Subcutaneous preadipocyte (primary cell): ENCODE data around the gene SLC11A2. TPM values are rescaled to one million over a fixed set of nuclear protein-coding genes. Genes with fewer than 3 reads are reported as not detected.

ENCODE experiments used
- small RNA-seq: library from RNA; depleted of rRNA; stranded (forward); fragments of <200 nt; gene quantifications from one replicate; pipeline ENCODE3, GENCODE V24; 2012
- total RNA-seq: library from RNA; depleted of rRNA; stranded (reverse); fragments of >200 nt; gene quantifications from 2 replicates; pipeline ENCODE4 v1.2.3, GENCODE V29; 2012

SLC11A2 gene
- 43.4 and 44.4 TPM in 2 replicates for total RNA-seq

DNA sequence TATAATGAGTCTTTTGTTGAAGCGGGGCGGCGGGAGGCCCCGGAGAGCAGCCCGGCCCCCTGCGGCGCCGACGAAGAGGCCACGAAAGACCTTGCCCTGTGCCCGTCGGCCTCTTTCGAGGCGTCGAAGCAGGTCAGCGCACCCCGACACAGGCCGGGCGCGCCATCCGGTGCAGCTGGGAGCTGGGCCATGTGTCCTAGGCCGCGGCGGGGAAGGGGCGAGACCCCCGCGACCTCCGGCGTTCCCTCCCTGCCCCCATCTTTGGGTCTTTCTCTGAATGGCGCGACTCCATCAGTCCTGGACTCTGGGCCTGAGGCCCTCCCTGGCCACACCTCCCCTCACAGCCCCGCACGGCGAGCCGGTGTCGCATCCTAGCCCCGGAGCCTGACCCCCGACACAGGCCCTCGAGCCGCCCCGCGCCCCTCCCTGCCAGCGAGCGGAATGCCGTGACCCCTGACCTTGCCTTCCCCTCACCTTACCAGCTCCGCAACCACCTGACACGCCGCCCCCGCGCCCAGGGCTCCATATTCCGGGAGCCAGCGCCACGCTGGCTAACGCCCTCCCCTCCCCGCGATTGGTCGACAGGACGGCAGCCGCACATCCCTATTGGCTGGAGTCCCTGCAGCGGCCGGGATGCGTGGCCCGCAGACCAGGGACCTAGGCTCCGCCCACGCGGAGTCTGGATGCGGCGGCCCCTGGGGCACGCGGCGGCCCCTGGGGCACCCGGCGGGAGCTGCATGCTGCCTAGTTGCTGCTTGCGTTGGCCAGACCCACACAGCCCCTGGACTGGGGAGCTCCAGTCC is at the start of gene SLC11A2:
Gene SLC11A2, minus strand, starts transcription at position 549 of the 803 bp plus-strand sequence. CDS start 15,656 bp downstream, outside the sequence.

DNA sequence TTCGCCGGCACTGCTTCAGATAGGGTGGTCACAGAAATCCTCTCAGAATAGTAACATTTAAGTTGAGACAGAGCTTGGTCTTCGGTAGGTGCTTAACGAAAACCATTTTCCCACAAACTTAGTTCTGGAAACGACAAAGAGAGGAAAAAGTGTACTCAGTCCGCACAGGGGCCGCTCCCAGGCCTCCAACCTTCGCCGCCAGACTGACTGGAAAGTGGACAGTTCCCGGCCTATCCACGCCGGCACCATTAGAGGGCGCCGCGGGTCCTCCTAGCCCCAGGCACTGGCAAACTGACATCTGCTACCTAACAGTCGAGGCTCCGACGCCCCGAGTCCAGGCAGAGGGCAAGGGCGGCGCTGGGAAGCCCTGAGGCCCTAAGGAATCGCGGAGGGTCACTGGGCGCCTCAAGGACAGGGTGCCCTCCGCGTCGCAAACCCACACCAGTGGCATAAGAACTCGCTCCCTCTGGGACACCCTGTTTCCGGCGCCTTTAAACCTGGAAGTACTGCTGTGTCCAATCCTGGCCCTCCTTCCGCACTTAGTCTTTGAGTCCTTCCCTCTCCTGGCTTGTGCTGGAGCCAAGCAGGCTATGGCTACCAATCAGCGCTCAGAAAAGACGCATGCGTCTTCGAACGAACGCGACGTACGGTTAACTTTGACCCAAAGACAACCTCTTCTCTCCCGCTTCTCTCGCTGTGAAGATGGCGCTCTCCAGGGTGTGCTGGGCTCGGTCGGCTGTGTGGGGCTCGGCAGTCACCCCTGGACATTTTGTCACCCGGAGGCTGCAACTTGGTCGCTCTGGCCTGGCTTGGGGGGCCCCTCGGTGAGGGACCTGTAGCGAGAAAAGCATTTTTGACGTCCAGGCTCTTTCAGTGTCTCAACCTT is 21.7 kb upstream of the SLC11A2 start, which contains the start of gene LETMD1:
Gene LETMD1, plus strand, starts transcription at position 673 of the 886 bp plus-strand sequence. Its CDS starts 30 bp downstream, at position 703.

DNA sequence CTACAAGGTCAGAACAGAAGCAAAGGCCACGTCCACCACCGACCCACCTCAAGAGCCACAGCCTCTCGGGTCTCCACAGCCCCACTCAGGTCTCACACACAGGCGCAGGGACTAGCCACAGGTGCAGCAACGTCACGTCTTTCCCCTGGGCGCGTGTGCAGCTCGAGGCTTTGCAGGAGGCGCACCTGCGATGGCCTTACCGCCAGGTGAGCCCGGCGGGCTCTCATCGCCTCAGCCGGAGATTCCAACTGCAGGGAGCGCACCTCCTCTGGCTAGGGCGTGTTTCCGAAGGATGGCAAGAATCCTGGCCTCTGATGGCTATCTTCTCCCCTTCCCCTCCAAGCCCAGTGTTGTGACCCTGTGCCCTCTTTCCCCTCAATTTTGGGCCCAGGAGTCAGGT is 73.7 kb downstream of the SLC11A2 start, which contains the start of gene HIGD1C:
Gene HIGD1C, plus strand, starts transcription at position 35 of the 400 bp plus-strand sequence. CDS start 1,455 bp downstream, outside the sequence.

Small RNA genes lying within 50 kb of the gene (small RNA-seq; reads per million reads assigned to genes)
- gene AC008121.1 (not detected), gene RF00019 (not detected), gene RNU6-1273P (not detected), gene RNU6-87P (not detected)

Other genes starting within 250 kb of the SLC11A2 start
- not detected in 2 replicates for gene TMPRSS12, start 183.5 kb downstream of the SLC11A2 start, total RNA-seq
- gene HIGD1C, start 73.8 kb downstream of the SLC11A2 start, total RNA-seq = not detected in 2 replicates
- 46.1 and 48.1 TPM in 2 replicates for gene LETMD1, start 21.9 kb upstream of the SLC11A2 start, total RNA-seq
- 12.5 and 15.4 TPM in 2 replicates for gene CSRNP2, start 57.2 kb upstream of the SLC11A2 start, total RNA-seq
- gene TFCP2, start 146.8 kb upstream of the SLC11A2 start, total RNA-seq = 7.0 and 7.4 TPM in 2 replicates
- 1.8 and 2.2 TPM in 2 replicates for gene POU6F1, start 191.7 kb upstream of the SLC11A2 start, total RNA-seq
- 139 and 142 TPM in 2 replicates for gene DAZAP2, start 212.4 kb upstream of the SLC11A2 start, total RNA-seq
- 14.3 and 24.4 TPM in 2 replicates for gene SMAGP, start 244.0 kb upstream of the SLC11A2 start, total RNA-seq